Measurements from ENCODE around the gene BTBD16. TPM values are rescaled to one million over a fixed set of nuclear protein-coding genes. Genes with fewer than 3 reads are reported as not detected.

The BTBD16 gene
- total and polyA plus RNA-seq, 2 donors (not counting 3 experiments of a cell fraction or from before 2014, with no cell fraction given): 0.04 TPM; not detected in 1

DNA sequence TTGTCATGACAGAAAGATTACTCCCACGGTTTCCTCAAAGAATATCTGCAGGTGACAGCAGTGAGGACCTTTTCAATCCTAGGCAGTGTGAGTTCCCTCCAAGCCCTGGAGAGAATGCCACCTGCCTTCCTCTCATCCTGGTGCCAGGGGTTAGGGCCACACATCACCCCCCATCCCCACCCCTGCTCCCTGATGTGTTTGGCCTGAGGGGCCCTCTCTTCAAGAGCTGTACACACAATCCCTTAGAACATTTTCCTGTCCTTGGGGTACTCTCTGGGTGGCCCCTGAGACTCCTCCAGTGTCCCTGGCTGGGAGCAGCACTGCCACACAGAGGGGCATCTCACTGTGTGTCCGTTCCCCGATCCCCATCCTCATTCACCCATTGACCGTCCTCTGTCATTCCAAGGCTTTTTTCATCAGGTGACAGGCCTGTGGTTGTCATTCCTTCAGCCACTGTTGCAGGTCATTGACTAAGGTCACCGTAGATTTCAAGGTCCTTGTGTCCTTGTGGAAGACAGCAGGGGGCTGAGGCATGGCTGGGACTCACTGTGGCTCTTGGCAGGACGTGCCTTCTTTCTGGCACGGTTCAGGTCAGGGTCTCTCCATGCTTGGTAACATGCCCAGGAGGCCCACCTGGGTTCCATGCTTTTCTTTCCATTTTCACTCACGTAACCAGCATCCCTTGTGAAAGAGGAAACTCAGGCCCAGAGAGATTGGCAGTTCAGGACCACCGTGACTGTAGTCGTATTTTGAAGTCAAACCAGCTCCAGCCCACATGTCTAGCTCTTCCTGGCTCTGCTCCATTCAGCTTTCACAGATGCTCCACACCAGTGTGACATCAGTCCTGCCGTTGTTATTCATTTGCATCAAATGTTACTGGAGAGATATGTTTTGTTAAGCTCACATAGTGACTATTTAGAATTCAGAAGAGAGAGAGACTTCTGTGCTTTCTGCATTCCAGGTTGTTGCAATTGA is 26.8 kb upstream of the BTBD16 start:
- intact Hi-C loops (cut with micrococcal nuclease) (no loop called here), dilution Hi-C loops (cut with MboI; ENCODE audit: extremely low pct_ligation_motif_present, low sequenced_read_pairs) (no loop called here)
- H3K27me3 ChIP-seq (ENCODE audit: control insufficient read depth in 2 of 2, insufficient read depth in 2 of 2, low read length in 2 of 2): no peaks in the 10 kb centered on the region
- FAIRE-seq (no peak), DNase-seq (ENCODE audit: low read depth, low spot score) (no peak)
- no peaks in the 10 kb centered on the region for H4K20me1 ChIP-seq (replicated peaks; ENCODE audit: control insufficient read depth, extremely low read depth, insufficient read depth, low read length)
- no peak overlapping the region for H3K27ac ChIP-seq (ENCODE audit: insufficient read depth, low read depth, low read length)
- no peak overlapping the region for H3K4me2 ChIP-seq (ENCODE audit: insufficient read depth, low read length)
- no peaks in the 10 kb centered on the region for H3K79me2 ChIP-seq (ENCODE audit: control insufficient read depth, insufficient read depth, low read length)
- no TSS peak for BruUV-seq (replicated peaks)
- no peak overlapping the region for H3K9ac ChIP-seq (replicated peaks; ENCODE audit: extremely low read depth, insufficient read depth, low read length)
- ChIA-PET POLR2A (no interaction called here), CTCF (interaction anchor here (2.1 kb wide), 1 partner anchor 24 kb away, joined by 6 read pairs; no protein-coding TSS in a partner anchor)
- no peaks in the 10 kb centered on the region for H3K9me3 ChIP-seq (replicated peaks; ENCODE audit: control insufficient read depth, insufficient read depth, low read length)
- no peak overlapping the region for H2AFZ ChIP-seq (ENCODE audit: low read depth, low read length)
- H3K9me1 ChIP-seq (replicated peaks; ENCODE audit: control insufficient read depth, extremely low read depth, insufficient read depth, low read length): no peaks in the 10 kb centered on the region
- peaks cover 3 to 12% of the 10 kb centered on the region in 2 experiments for H3K36me3 ChIP-seq (ENCODE audit: control insufficient read depth in 2 of 2, extremely low read depth in 1 of 2, insufficient read depth in 2 of 2, low read length in 2 of 2)
- TF ChIP-seq GATA2 (IDR thresholded peaks at IDR 0.05; ENCODE audit: insufficient read depth, insufficient read length, low read depth, low read length): no peak
- TF ChIP-seq POLR2AphosphoS5 (IDR thresholded peaks at IDR 0.05; ENCODE audit: insufficient read depth, low read depth, low read length): no peak
- TF ChIP-seq, protein P1, sequence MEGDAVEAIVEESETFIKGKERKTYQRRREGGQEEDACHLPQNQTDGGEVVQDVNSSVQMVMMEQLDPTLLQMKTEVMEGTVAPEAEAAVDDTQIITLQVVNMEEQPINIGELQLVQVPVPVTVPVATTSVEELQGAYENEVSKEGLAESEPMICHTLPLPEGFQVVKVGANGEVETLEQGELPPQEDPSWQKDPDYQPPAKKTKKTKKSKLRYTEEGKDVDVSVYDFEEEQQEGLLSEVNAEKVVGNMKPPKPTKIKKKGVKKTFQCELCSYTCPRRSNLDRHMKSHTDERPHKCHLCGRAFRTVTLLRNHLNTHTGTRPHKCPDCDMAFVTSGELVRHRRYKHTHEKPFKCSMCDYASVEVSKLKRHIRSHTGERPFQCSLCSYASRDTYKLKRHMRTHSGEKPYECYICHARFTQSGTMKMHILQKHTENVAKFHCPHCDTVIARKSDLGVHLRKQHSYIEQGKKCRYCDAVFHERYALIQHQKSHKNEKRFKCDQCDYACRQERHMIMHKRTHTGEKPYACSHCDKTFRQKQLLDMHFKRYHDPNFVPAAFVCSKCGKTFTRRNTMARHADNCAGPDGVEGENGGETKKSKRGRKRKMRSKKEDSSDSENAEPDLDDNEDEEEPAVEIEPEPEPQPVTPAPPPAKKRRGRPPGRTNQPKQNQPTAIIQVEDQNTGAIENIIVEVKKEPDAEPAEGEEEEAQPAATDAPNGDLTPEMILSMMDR (IDR thresholded peaks at IDR 0.05; ENCODE audit: extremely low read depth in 1 of 2, insufficient read depth in 1 of 2, low read depth in 1 of 2, low read length in 2 of 2): no peak
- TF ChIP-seq JUN (IDR thresholded peaks at IDR 0.05; ENCODE audit: borderline replicate concordance, insufficient read depth, insufficient read length, low read depth): no peak
- TF ChIP-seq MYC (IDR thresholded peaks at IDR 0.05; ENCODE audit: low read depth, low read length): no peak
- no peak for TF ChIP-seq POLR2A (IDR thresholded peaks at IDR 0.05; ENCODE audit: low read depth, low read length)
- TF ChIP-seq, protein P2, sequence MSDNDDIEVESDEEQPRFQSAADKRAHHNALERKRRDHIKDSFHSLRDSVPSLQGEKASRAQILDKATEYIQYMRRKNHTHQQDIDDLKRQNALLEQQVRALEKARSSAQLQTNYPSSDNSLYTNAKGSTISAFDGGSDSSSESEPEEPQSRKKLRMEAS (IDR thresholded peaks at IDR 0.05; ENCODE audit: insufficient read depth, insufficient read length): no peak
- no peak for TF ChIP-seq EZH2 (IDR thresholded peaks at IDR 0.05; ENCODE audit: borderline replicate concordance, low read depth, low read length, severe bottlenecking)
- TF ChIP-seq FOS (IDR thresholded peaks at IDR 0.05; ENCODE audit: borderline replicate concordance, insufficient read depth, low read length): no peak
- H3K4me3 ChIP-seq (replicated peaks in 1 of 3; ENCODE audit: insufficient read depth in 1 of 3, low read depth in 1 of 3, low read length in 3 of 3): no peak overlapping the region
- no peaks in the 10 kb centered on the region for H3K4me1 ChIP-seq (ENCODE audit: control insufficient read depth, extremely low read depth, insufficient read depth, low read length)
